HG03097 (cell line): ENCODE data around the gene GAPDH.
"Not testable (repeated sequence)": the region's sequence is repeated elsewhere in the genome, so short reads cannot be mapped to it uniquely, and the experiment has no call there.

ENCODE experiments used
- ATAC-seq: cut with Tn5 transposase; IDR thresholded peaks from one replicate; pipeline ENCODE4 v1.9.1; 2021; ENCODE audit not compliant: unreplicated experiment, low FRiP score

Gene GAPDH

DNA sequence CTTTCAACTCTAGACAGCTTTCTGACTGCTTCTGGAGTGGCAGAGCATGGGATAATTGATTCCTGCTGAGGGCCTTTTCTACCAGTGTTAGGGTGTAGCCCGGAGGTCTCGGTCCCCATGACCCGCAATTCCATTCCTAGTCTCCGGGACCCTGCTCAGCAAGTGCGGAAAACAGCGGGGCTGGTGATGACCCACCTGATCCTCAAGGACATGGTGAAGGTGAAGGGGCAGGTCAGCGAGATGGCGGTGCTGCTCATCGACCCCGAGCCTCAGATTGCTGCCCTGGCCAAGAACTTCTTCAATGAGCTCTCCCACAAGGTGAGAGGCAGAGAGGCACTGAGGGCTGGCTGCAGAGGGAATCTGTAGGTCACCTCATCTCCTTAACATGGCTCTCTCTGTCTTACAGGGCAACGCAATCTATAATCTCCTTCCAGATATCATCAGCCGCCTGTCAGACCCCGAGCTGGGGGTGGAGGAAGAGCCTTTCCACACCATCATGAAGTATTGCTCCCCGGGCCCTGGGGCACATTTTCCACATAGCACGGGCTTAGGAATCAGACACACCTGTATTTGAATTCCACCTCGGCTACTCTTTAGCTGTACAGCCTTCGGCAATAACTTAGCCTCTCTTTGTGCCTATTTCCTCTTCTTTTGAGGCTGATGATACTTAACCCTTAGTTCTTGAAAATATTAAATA, 5.6 kb upstream of the GAPDH start:
- no peak for ATAC-seq

DNA sequence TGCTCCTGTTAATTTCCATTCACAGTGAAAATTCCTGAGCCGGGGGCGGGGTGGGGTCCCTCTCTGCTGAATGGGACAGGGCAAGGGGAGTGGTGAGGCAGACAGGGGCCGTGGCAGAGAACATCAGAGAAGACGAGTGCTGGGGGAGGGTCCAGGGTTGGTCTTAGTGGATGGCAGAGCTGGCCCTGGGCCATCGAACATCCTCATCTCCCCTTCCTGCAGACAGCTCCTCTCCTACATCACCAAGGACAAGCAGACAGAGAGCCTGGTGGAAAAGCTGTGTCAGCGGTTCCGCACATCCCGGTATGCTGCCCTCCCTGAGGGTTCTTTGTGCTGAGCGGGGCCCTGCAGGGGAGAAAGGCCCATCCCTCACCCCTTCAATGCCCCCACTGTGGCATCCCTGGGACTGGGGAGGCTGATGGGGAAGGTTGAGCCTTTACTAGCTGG, 5.0 kb upstream of the GAPDH start:
- no peak for ATAC-seq

GRCh38 chr12:6530576-6531260, 3.6 kb upstream of the GAPDH start:
- no peak for ATAC-seq

DNA sequence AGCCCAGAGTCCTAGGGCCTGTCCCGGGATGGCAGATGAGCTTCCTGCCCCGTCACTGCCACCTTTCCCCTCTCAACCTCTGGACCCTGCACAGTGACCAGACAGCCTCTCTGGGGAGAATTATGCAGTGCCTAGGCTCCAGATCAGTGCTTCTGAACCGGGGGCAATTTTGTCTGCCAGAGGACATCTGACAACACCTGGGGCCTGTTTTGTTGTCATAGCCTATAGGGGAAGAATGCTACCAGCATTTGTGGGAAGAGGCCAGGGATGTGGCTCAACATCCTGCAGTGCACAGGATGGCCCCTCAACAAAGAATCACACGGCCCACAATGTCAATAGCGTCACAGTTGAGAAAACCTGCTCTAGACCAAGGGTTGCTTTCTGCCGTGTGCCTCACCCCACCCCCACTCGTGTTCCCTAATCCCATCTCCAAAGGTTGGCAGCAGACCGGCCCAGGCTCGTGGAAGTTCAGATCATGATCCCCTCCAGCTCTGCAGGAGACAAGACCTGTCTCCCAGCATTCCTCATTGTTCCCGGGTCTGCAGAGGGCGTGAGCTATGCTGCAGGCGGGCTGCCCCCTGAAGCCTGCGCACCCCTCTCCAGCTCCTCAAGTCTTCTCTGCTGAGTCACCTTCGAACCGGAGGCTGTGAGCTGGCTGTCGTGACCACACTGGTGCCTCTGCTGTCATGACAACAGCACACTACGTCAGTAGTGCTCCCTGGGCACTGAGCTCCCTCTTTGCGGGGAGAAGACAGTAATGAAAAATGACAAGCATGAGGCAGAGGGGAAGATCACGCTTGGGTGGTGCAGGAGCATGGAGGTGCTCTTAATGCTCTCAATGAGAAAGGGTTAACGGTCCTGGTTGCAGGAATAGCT, 2.0 kb upstream of the GAPDH start:
- ATAC-seq = no peak

GRCh38 chr12:6532927-6533652, 1.2 kb upstream of the GAPDH start:
- no peak for ATAC-seq

- no peak for ATAC-seq
Measured at GRCh38 chr12:6533653-6533922, 729 bp upstream of the GAPDH start.

- ATAC-seq = no peak
Measured at GRCh38 chr12:6534695-6534944, 303 bp downstream of the GAPDH start.

- peak; percentile 5 for ATAC-seq
Measured at GRCh38 chr12:6534945-6535696, 804 bp downstream of the GAPDH start.

GRCh38 chr12:6535697-6535946, 1.3 kb downstream of the GAPDH start:
- no peak for ATAC-seq

- no peak for ATAC-seq
Measured at GRCh38 chr12:6535960-6536847, 1.9 kb downstream of the GAPDH start.

- ATAC-seq = no peak
Measured at GRCh38 chr12:6536894-6537579, 2.7 kb downstream of the GAPDH start.

- not testable (repeated sequence) for ATAC-seq
Measured at GRCh38 chr12:6537580-6538419, 3.5 kb downstream of the GAPDH start.

DNA sequence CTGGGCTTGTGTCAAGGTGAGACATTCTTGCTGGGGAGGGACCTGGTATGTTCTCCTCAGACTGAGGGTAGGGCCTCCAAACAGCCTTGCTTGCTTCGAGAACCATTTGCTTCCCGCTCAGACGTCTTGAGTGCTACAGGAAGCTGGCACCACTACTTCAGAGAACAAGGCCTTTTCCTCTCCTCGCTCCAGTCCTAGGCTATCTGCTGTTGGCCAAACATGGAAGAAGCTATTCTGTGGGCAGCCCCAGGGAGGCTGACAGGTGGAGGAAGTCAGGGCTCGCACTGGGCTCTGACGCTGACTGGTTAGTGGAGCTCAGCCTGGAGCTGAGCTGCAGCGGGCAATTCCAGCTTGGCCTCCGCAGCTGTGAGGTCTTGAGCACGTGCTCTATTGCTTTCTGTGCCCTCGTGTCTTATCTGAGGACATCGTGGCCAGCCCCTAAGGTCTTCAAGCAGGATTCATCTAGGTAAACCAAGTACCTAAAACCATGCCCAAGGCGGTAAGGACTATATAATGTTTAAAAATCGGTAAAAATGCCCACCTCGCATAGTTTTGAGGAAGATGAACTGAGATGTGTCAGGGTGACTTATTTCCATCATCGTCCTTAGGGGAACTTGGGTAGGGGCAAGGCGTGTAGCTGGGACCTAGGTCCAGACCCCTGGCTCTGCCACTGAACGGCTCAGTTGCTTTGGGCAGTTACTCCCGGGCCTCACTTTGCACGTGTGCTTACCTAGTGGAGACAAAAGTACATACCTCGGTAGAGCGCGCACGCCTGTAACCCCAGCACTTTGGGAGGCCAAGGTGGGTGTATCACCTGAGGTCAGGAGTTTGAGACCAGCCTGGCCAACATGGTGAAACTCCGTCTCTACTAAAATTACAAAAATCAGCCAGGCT, 4.3 kb downstream of the GAPDH start:
- no peak for ATAC-seq

- no peak for ATAC-seq
Measured at GRCh38 chr12:6539314-6539682, 5.0 kb downstream of the GAPDH start.

GRCh38 chr12:6539707-6540134, 5.4 kb downstream of the GAPDH start:
- ATAC-seq = no peak

DNA sequence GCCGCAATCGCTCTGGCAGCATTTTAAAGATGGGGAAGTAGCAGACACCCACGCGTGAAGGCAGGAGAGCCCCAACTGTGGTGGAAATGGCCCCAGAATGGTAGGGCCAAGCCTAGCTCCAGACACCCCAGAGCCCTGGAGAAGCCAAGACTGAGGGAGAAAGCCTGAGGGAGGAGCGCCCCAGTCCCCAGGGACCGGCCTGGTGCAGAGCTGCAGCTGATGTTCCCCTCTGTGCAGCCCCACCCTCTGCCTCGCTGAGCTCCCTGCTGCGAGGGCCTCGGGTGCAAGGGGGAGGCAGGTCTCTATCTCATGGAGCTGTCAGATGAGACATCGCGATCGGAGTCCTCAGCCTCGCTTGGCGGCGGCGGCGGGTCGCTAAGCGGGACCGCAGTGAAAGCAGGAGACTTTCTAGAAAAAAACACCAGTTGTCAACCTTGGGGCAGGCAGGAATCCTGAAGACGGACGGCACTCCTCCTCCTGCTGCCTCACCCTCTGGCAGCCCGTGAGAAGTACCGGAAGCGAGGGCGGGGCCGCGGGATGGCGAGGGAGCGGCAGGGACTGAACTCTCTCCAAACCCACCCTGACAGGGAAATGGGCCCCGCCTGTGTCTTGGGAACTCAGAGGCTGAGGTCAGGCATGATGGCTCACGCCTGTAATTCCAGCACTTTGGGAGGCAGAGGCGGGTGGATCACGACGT, 6.0 kb downstream of the GAPDH start:
- no peak for ATAC-seq
